GM23248 (cell line): ENCODE data around the gene TLE2. TPM values are rescaled to one million over a fixed set of nuclear protein-coding genes. Genes with fewer than 3 reads are reported as not detected.

Experiments
- DNase-seq: peaks from one replicate; pipeline ENCODE4 v3.0.0-alpha.2; 2015
- H2AFZ ChIP-seq: fragments of 200-600 bp; sonication (generic); 2 replicates; pipeline ENCODE4 v1.6.1; 2016; ENCODE audit warnings: antibody characterized with exemption
- H3F3A ChIP-seq: fragments of 200-600 bp; sonication (generic); 2 replicates; pipeline ENCODE4 v1.6.1; 2016; ENCODE audit warnings: mild to moderate bottlenecking, antibody characterized with exemption, mixed run types; ENCODE audit not compliant: insufficient read depth
- H3K27ac ChIP-seq: fragments of 200-600 bp; sonication (generic); 2 replicates; pipeline ENCODE4 v1.5.1; 2016; ENCODE audit warnings: mild to moderate bottlenecking
- H3K27me3 ChIP-seq: fragments of 200-600 bp; sonication (generic); replicated peaks from 2 replicates; pipeline ENCODE4 v1.6.1; 2016; ENCODE audit warnings: mild to moderate bottlenecking; ENCODE audit not compliant: insufficient read depth
- H3K36me3 ChIP-seq: fragments of 200-600 bp; sonication (generic); 2 replicates; pipeline ENCODE4 v1.6.1; 2016; ENCODE audit warnings: low read depth, mild to moderate bottlenecking
- H3K4me1 ChIP-seq: fragments of 200-600 bp; sonication (generic); 2 replicates; pipeline ENCODE4 v1.6.1; 2016; ENCODE audit warnings: mild to moderate bottlenecking; ENCODE audit not compliant: insufficient read depth
- H3K4me2 ChIP-seq: fragments of 200-600 bp; sonication (generic); one replicate; pipeline ENCODE4 v1.6.1; 2016; ENCODE audit warnings: mild to moderate bottlenecking; ENCODE audit not compliant: unreplicated experiment
- H3K4me3 ChIP-seq: fragments of 200-600 bp; sonication (generic); 2 replicates; pipeline ENCODE4 v1.5.1; 2016; ENCODE audit warnings: mild to moderate bottlenecking
- H3K79me2 ChIP-seq: fragments of 200-600 bp; sonication (generic); 2 replicates; pipeline ENCODE4 v1.6.1; 2016; ENCODE audit warnings: mild to moderate bottlenecking; ENCODE audit not compliant: insufficient read depth
- H3K9ac ChIP-seq: fragments of 200-600 bp; sonication (generic); 2 replicates; pipeline ENCODE4 v1.6.1; 2016; ENCODE audit warnings: mild to moderate bottlenecking
- H3K9me2 ChIP-seq: fragments of 200-600 bp; sonication (generic); 2 replicates; pipeline ENCODE4 v1.6.1; 2016; ENCODE audit warnings: mixed run types, mild to moderate bottlenecking, moderate library complexity; ENCODE audit not compliant: insufficient read depth
- H3K9me3 ChIP-seq: fragments of 200-600 bp; sonication (generic); one replicate; pipeline ENCODE4 v1.6.1; 2017; ENCODE audit warnings: low read depth
- H4K20me1 ChIP-seq: fragments of 200-600 bp; sonication (generic); 2 replicates; pipeline ENCODE4 v1.6.0; 2016; ENCODE audit not compliant: insufficient read depth
- EZH2 ChIP-seq: fragments of 200-600 bp; sonication (generic); IDR thresholded peaks from 2 replicates; pipeline ENCODE4 v1.6.1; 2018; ENCODE audit warnings: antibody characterized with exemption, mild to moderate bottlenecking; ENCODE audit not compliant: insufficient read depth, poor library complexity, severe bottlenecking
- EZH2phosphoT487 ChIP-seq: fragments of 200-600 bp; sonication (generic); IDR thresholded peaks from 2 replicates; pipeline ENCODE4 v1.6.1; 2018; ENCODE audit warnings: antibody characterized with exemption, moderate library complexity, mild to moderate bottlenecking, low read depth; ENCODE audit not compliant: insufficient read depth
- WGBS, 2 experiments: methylation state at CpG; one replicate each; pipeline ENCODE4 v1.1.6; 2015 to 2017; ENCODE audit warnings: low lambda C conversion rate in 2 of 2, low coverage in 1 of 2; ENCODE audit errors: missing lambda C conversion rate in 2 of 2; 5-methylcytosine and 5-hydroxymethylcytosine counted together
- in situ Hi-C: fragments of 300-500 bp; cut with MboI; formaldehyde crosslinking; loops from 2 replicates; pipeline ENCODE4 v1.15.0; 2020
- polyA plus RNA-seq: library from polyadenylated mRNA; unstranded; fragments of >200 nt; fragmentation: Nextera tagmentation; extraction: Ambion mirVana; gene quantifications from 2 replicates; pipeline ENCODE4 v1.2.1, GENCODE V29; 2016
- total RNA-seq: library from RNA; depleted of rRNA; stranded (reverse); fragments of >200 nt; shearing (Covaris generic); gene quantifications from 2 replicates; pipeline ENCODE4 v1.2.3, GENCODE V29; 2014

The TLE2 gene
- total and polyA plus RNA-seq, 2 experiments from 2014 or later: 3.6 to 10.1 TPM

GRCh38 chr19:3008994-3009393, 20.1 kb downstream of the TLE2 start:
- Histone ChIP-seq H3K27me3 (no peaks in the 10 kb centered on the region), H3K9me3 (no peaks in the 10 kb centered on the region), H4K20me1 (no peaks in the 10 kb centered on the region), H3K79me2 (no peaks in the 10 kb centered on the region), H3F3A (no peaks in the 10 kb centered on the region), H3K4me1 (no peaks in the 10 kb centered on the region), H3K27ac (no peak overlapping the region), H3K9ac (no peak overlapping the region), H3K4me2 (no peak overlapping the region), H3K4me3 (no peak overlapping the region), H2AFZ (no peak overlapping the region), H3K9me2 (no peaks in the 10 kb centered on the region), H3K36me3 (no peaks in the 10 kb centered on the region)
- WGBS, 2 experiments: 31 to 36% methylated on average over 6 of the region's 6 CpGs
- no peak for DNase-seq
- TF ChIP-seq EZH2phosphoT487: no peak
- TF ChIP-seq EZH2: no peak
- in situ Hi-C loops: no loop called here

GRCh38 chr19:3007975-3008374, 21.1 kb downstream of the TLE2 start:
- Histone ChIP-seq H3K4me2 (no peak overlapping the region), H3K9me2 (no peaks in the 10 kb centered on the region), H4K20me1 (no peaks in the 10 kb centered on the region), H3K27ac (no peak overlapping the region), H3K27me3 (no peaks in the 10 kb centered on the region), H3K4me1 (no peaks in the 10 kb centered on the region), H3K9ac (no peak overlapping the region), H3K79me2 (no peaks in the 10 kb centered on the region), H3F3A (no peaks in the 10 kb centered on the region), H3K36me3 (no peaks in the 10 kb centered on the region), H3K9me3 (no peaks in the 10 kb centered on the region), H2AFZ (no peak overlapping the region), H3K4me3 (no peak overlapping the region)
- no peak for DNase-seq
- in situ Hi-C loops: no loop called here
- 80 to 84% methylated on average over 9 of the region's 9 CpGs for WGBS, 2 experiments
- no peak for TF ChIP-seq EZH2phosphoT487
- no peak for TF ChIP-seq EZH2

- in situ Hi-C loops: no loop called here
- Histone ChIP-seq H3K27ac (no peak overlapping the region), H3K9me2 (no peaks in the 10 kb centered on the region), H3K4me3 (no peak overlapping the region), H4K20me1 (no peaks in the 10 kb centered on the region), H3K36me3 (no peaks in the 10 kb centered on the region), H3K27me3 (no peaks in the 10 kb centered on the region), H3K79me2 (no peaks in the 10 kb centered on the region), H3K9ac (no peak overlapping the region), H3K4me1 (no peaks in the 10 kb centered on the region), H3F3A (no peaks in the 10 kb centered on the region), H3K4me2 (no peak overlapping the region), H2AFZ (no peak overlapping the region), H3K9me3 (no peaks in the 10 kb centered on the region)
- TF ChIP-seq EZH2phosphoT487: no peak
- TF ChIP-seq EZH2: no peak
- 85 to 86% methylated on average over 35 to 37 of the region's 37 CpGs for whole genome bisulfite sequencing, 2 experiments
- no peak for DNase-seq
These were observed 22.9 kb downstream of the TLE2 start for GRCh38 chr19:3006075-3006767.

- no peaks in the 10 kb centered on the region for H3K79me2 ChIP-seq
- no peak overlapping the region for H3K4me3 ChIP-seq
- no peak overlapping the region for H3K4me2 ChIP-seq
- no peak for DNase-seq
- no peaks in the 10 kb centered on the region for H3K27me3 ChIP-seq
- H3K9me2 ChIP-seq: no peaks in the 10 kb centered on the region
- H3K9me3 ChIP-seq: no peaks in the 10 kb centered on the region
- H3K27ac ChIP-seq: no peak overlapping the region
- no peak for TF ChIP-seq EZH2phosphoT487
- no peak for TF ChIP-seq EZH2
- no peaks in the 10 kb centered on the region for H3K36me3 ChIP-seq
- H2AFZ ChIP-seq: no peak overlapping the region
- H4K20me1 ChIP-seq: no peaks in the 10 kb centered on the region
- H3K4me1 ChIP-seq: no peaks in the 10 kb centered on the region
- no peak overlapping the region for H3K9ac ChIP-seq
- H3F3A ChIP-seq: no peaks in the 10 kb centered on the region
- in situ Hi-C loops: no loop called here
- 87 to 89% methylated on average over 12 to 18 of the region's 18 CpGs for WGBS, 2 experiments
These were observed 23.7 kb downstream of the TLE2 start for GRCh38 chr19:3005345-3005744.
